Measurements from ENCODE around the gene DNPH1.
A peak's percentile ranks its signal among the peaks of the same experiment; 100 is the strongest.

Gene DNPH1

GRCh38 chr6:43263314-43264178, 34.3 kb upstream of the DNPH1 start:
- Histone ChIP-seq H2AFZ (no peak overlapping the region), H3K79me2 (no peaks in the 10 kb centered on the region), H3K9me3 (ENCODE audit: control insufficient read depth, low read length) (no peaks in the 10 kb centered on the region), H3K36me3 (ENCODE audit: control insufficient read depth, insufficient read depth, low read length) (no peaks in the 10 kb centered on the region), H3K27me3 (ENCODE audit: control insufficient read depth, insufficient read depth, low read length) (no peaks in the 10 kb centered on the region), H3K27ac (no peak overlapping the region), H3K4me1 (peaks cover 4% of the 10 kb centered on the region), H3K4me3 (ENCODE audit: low read depth, low read length) (no peak overlapping the region), H3K4me2 (ENCODE audit: low read length) (no peak overlapping the region), H3K9ac (no peak overlapping the region)
- peak; percentile 81 for TF ChIP-seq CTCF (IDR thresholded peaks at IDR 0.05)

- TF ChIP-seq CTCF (IDR thresholded peaks at IDR 0.05): no peak
Observed at GRCh38 chr6:43262780-43263313, 33.6 kb upstream of the DNPH1 start.

GRCh38 chr6:43262000-43262779, 32.9 kb upstream of the DNPH1 start:
- no peaks in the 10 kb centered on the region for H3K27me3 ChIP-seq (ENCODE audit: control insufficient read depth, insufficient read depth, low read length)
- no peak overlapping the region for H3K4me2 ChIP-seq (ENCODE audit: low read length)
- no peaks in the 10 kb centered on the region for H3K36me3 ChIP-seq (ENCODE audit: control insufficient read depth, insufficient read depth, low read length)
- TF ChIP-seq CTCF (IDR thresholded peaks at IDR 0.05): no peak
- no peak overlapping the region for H3K27ac ChIP-seq
- no peak overlapping the region for H3K4me3 ChIP-seq (ENCODE audit: low read depth, low read length)
- H3K9me3 ChIP-seq (ENCODE audit: control insufficient read depth, low read length): no peaks in the 10 kb centered on the region
- no peaks in the 10 kb centered on the region for H3K79me2 ChIP-seq
- no peak overlapping the region for H2AFZ ChIP-seq
- H3K4me1 ChIP-seq: no peaks in the 10 kb centered on the region
- no peak overlapping the region for H3K9ac ChIP-seq

More at GRCh38 chr6:43262780-43263313, 33.6 kb upstream of the DNPH1 start:
- Histone ChIP-seq H3K27ac (no peak overlapping the region), H3K79me2 (no peaks in the 10 kb centered on the region), H3K4me3 (ENCODE audit: low read depth, low read length) (no peak overlapping the region), H3K36me3 (ENCODE audit: control insufficient read depth, insufficient read depth, low read length) (no peaks in the 10 kb centered on the region), H3K9ac (no peak overlapping the region), H3K27me3 (ENCODE audit: control insufficient read depth, insufficient read depth, low read length) (no peaks in the 10 kb centered on the region), H3K4me1 (no peaks in the 10 kb centered on the region), H3K9me3 (ENCODE audit: control insufficient read depth, low read length) (no peaks in the 10 kb centered on the region), H3K4me2 (ENCODE audit: low read length) (no peak overlapping the region), H2AFZ (no peak overlapping the region)

GRCh38 chr6:43261198-43261597, 31.9 kb upstream of the DNPH1 start:
- H3K27ac ChIP-seq: no peak overlapping the region
- no peak overlapping the region for H3K9ac ChIP-seq
- no peak for TF ChIP-seq CTCF (IDR thresholded peaks at IDR 0.05)
- H3K4me2 ChIP-seq (ENCODE audit: low read length): no peak overlapping the region
- H3K27me3 ChIP-seq (ENCODE audit: control insufficient read depth, insufficient read depth, low read length): no peaks in the 10 kb centered on the region
- no peaks in the 10 kb centered on the region for H3K9me3 ChIP-seq (ENCODE audit: control insufficient read depth, low read length)
- no peak overlapping the region for H3K4me3 ChIP-seq (ENCODE audit: low read depth, low read length)
- H2AFZ ChIP-seq: no peak overlapping the region
- no peaks in the 10 kb centered on the region for H3K79me2 ChIP-seq
- no peaks in the 10 kb centered on the region for H3K4me1 ChIP-seq
- H3K36me3 ChIP-seq (ENCODE audit: control insufficient read depth, insufficient read depth, low read length): no peaks in the 10 kb centered on the region

Measured in parathyroid adenoma (tissue), 2 donors.